ENCODE data around the gene NDUFS6.

Gene NDUFS6

DNA sequence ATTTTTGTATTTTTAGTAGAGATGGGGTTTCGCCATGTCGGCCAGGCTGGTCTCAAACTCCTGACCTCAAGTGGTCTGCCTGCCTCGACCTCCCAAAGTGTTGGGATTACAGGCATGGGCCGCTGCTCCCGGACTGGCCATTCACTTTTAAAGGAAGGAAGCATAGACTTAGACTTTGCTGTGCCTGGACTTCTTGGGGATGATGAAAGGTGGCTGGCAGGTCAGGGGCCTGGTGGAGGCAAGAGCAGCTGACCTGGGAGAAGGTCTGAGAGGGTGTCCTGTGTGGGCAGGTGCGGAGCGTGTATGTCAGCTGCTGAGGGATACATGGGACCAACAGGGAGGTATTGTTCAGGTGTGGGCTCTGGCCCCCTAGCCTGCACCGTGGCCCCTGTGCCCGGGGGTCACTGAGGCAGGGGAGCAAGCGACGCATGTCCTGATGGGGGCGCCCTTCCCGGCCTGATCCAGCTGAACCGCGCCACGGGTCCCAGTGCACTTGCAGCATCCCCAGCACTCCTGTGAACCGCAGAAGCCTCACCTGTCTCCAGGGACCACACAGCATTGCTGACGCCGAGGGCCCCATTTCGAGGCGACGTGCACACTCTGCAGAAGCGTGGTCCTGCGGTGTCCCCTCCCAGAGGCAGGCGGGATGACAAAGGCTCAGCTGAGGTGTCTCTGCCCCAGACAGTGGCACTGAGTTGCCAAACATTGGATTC, 23.1 kb downstream of the NDUFS6 start:
- Histone ChIP-seq H3K9ac (ENCODE audit: low read length) (no peak overlapping the region), H3K9me2 (ENCODE audit: low read depth, low read length) (no peaks in the 10 kb centered on the region), H3K4me1 (ENCODE audit: insufficient read depth, low read length, severe bottlenecking) (no peaks in the 10 kb centered on the region), H3F3A (ENCODE audit: insufficient read depth, low read length) (no peaks in the 10 kb centered on the region), H2AFZ (ENCODE audit: low read length) (no peak overlapping the region), H3K27ac (ENCODE audit: low read depth, low read length, poor library complexity, severe bottlenecking) (no peak overlapping the region), H3K36me3 (ENCODE audit: insufficient read depth, low read length) (peaks cover 58% of the 10 kb centered on the region), H3K4me3 (ENCODE audit: low read depth, low read length, poor library complexity, severe bottlenecking) (no peak overlapping the region), H3K79me2 (ENCODE audit: insufficient read depth, low read length) (no peaks in the 10 kb centered on the region), H3K4me2 (ENCODE audit: low read length) (no peak overlapping the region), H3K9me3 (ENCODE audit: low read length) (no peaks in the 10 kb centered on the region), H4K20me1 (ENCODE audit: insufficient read depth, low read length) (no peaks in the 10 kb centered on the region), H3K27me3 (ENCODE audit: insufficient read depth, low read length) (no peaks in the 10 kb centered on the region)
- TF ChIP-seq EZH2 (IDR thresholded peaks at IDR 0.05; ENCODE audit: borderline replicate concordance, low read length): no peak
- TF ChIP-seq, protein P1, sequence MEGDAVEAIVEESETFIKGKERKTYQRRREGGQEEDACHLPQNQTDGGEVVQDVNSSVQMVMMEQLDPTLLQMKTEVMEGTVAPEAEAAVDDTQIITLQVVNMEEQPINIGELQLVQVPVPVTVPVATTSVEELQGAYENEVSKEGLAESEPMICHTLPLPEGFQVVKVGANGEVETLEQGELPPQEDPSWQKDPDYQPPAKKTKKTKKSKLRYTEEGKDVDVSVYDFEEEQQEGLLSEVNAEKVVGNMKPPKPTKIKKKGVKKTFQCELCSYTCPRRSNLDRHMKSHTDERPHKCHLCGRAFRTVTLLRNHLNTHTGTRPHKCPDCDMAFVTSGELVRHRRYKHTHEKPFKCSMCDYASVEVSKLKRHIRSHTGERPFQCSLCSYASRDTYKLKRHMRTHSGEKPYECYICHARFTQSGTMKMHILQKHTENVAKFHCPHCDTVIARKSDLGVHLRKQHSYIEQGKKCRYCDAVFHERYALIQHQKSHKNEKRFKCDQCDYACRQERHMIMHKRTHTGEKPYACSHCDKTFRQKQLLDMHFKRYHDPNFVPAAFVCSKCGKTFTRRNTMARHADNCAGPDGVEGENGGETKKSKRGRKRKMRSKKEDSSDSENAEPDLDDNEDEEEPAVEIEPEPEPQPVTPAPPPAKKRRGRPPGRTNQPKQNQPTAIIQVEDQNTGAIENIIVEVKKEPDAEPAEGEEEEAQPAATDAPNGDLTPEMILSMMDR (IDR thresholded peaks at IDR 0.05; ENCODE audit: low read length): peak; percentile 16; the same call in 1 of the 2 replicates

DNA sequence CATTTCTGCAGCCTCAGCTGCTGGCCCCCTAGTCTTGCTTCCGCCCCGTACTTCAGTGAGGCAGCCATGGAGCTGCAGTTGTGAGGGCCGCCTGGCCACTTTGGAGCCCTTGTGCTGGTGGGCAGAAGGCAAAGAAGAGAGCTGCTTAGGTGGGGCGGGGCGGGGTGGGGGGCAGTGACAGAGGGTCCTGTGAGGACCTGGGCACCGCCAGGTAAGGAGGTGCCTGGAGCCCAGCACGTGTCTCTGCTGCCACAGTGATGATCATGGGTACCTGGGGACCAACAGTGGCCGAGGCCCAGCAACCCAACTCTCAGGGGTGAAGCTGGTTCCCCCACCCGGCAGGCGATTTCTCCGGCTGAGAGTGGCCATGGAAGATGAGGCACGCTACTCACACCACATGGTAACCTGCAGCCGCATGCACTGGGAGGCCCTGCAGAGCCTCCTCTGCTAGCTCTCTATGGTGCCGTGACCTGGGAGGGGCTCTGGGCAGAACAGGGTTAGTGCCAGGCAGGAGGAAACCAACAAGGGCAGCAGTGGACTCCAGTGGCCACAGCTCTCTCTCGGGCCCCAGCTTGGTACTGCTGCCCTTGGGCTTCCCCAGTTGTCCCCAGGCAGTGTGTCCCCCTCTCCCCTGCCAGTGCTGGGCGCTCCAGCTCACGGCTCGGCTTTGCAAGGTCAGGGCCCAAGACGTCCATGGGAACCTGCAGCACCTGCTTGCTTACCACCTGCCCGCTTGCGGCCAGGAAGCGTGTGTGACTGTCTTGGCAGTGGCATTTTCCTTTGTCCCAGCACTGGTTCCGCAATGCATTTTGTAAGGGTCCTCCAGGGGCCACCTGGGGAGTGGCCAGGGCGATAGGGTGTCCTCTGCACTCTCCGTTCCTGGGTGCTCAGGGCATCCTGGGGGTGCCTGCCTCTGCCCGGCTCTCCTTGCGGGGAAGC, 24.0 kb downstream of the NDUFS6 start:
- Histone ChIP-seq H3K4me1 (ENCODE audit: insufficient read depth, low read length, severe bottlenecking) (no peaks in the 10 kb centered on the region), H3K9ac (ENCODE audit: low read length) (no peak overlapping the region), H3K36me3 (ENCODE audit: insufficient read depth, low read length) (peaks cover 52% of the 10 kb centered on the region), H3K27ac (ENCODE audit: low read depth, low read length, poor library complexity, severe bottlenecking) (no peak overlapping the region), H3K4me3 (ENCODE audit: low read depth, low read length, poor library complexity, severe bottlenecking) (no peak overlapping the region), H3K27me3 (ENCODE audit: insufficient read depth, low read length) (no peaks in the 10 kb centered on the region), H3K9me2 (ENCODE audit: low read depth, low read length) (no peaks in the 10 kb centered on the region), H2AFZ (ENCODE audit: low read length) (no peak overlapping the region), H3K9me3 (ENCODE audit: low read length) (no peaks in the 10 kb centered on the region), H3K79me2 (ENCODE audit: insufficient read depth, low read length) (no peaks in the 10 kb centered on the region), H3K4me2 (ENCODE audit: low read length) (no peak overlapping the region), H3F3A (ENCODE audit: insufficient read depth, low read length) (no peaks in the 10 kb centered on the region), H4K20me1 (ENCODE audit: insufficient read depth, low read length) (no peaks in the 10 kb centered on the region)
- TF ChIP-seq, protein P1 (IDR thresholded peaks at IDR 0.05; ENCODE audit: low read length): no peak
- no peak for TF ChIP-seq EZH2 (IDR thresholded peaks at IDR 0.05; ENCODE audit: borderline replicate concordance, low read length)

DNA sequence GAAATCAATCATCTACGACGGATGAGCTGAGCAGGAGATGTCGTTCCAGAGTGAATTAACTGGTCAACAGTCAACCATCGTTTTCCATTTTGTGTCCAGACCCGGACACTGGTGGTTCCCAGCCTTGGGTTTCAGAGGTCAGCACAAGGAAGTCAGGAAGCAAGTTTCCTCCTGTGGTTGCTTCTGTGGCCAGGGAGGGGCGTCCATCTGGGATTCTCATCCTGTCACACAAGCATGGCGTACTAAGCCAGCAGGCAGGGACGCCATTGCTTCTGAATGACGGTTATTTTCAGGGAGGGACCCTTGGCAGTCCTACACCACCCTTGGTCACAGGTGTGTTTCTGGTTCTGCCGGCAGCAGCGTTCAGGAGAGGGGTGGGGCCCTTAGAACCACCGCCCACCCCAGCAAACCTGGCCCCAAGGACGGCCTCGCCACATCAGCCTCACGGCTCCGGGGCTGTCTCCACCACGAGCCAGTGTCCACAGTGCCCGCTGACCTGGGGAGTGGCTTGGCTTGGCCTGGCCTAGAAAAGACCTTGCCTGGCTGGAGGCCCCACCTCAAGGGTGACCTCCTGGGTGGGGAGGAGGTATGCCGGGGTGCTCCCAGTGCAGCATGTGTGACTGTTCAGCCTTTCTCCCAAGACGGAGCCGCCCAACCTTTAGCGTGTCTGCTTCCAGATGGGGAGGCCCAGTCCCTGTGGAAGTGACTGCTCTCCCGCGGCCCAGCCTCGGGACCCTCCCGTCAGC, 25.2 kb downstream of the NDUFS6 start:
- TF ChIP-seq, protein P1 (IDR thresholded peaks at IDR 0.05; ENCODE audit: low read length): no peak
- TF ChIP-seq EZH2 (IDR thresholded peaks at IDR 0.05; ENCODE audit: borderline replicate concordance, low read length): no peak
- Histone ChIP-seq H3K27ac (ENCODE audit: low read depth, low read length, poor library complexity, severe bottlenecking) (no peak overlapping the region), H3K4me3 (ENCODE audit: low read depth, low read length, poor library complexity, severe bottlenecking) (no peak overlapping the region), H3K9me3 (ENCODE audit: low read length) (no peaks in the 10 kb centered on the region), H3K27me3 (ENCODE audit: insufficient read depth, low read length) (no peaks in the 10 kb centered on the region), H4K20me1 (ENCODE audit: insufficient read depth, low read length) (no peaks in the 10 kb centered on the region), H3K36me3 (ENCODE audit: insufficient read depth, low read length) (peaks cover 40% of the 10 kb centered on the region), H3K79me2 (ENCODE audit: insufficient read depth, low read length) (no peaks in the 10 kb centered on the region), H2AFZ (ENCODE audit: low read length) (no peak overlapping the region), H3K9me2 (ENCODE audit: low read depth, low read length) (no peaks in the 10 kb centered on the region), H3K9ac (ENCODE audit: low read length) (no peak overlapping the region), H3F3A (ENCODE audit: insufficient read depth, low read length) (no peaks in the 10 kb centered on the region), H3K4me2 (ENCODE audit: low read length) (no peak overlapping the region), H3K4me1 (ENCODE audit: insufficient read depth, low read length, severe bottlenecking) (no peaks in the 10 kb centered on the region)
